HepG2 (cell line): Measurements from ENCODE around the gene STX1B. TPM values are rescaled to one million over a fixed set of nuclear protein-coding genes. Genes with fewer than 3 reads are reported as not detected.

Source experiments
- ARNTL ChIP-seq: sonication (generic); formaldehyde crosslinking; IDR thresholded peaks from 2 replicates; pipeline ENCODE4 v1.4.0; 2020; ENCODE audit warnings: mild to moderate bottlenecking, missing genetic modification reagents
- ETV5 ChIP-seq: IDR thresholded peaks from 2 replicates; pipeline ENCODE4 v1.6.1; 2018; ENCODE audit warnings: missing biosample characterization, missing genetic modification reagents, inconsistent platforms, borderline replicate concordance
- KDM3A ChIP-seq: IDR thresholded peaks from 2 replicates; pipeline ENCODE4 v1.6.1; 2018; ENCODE audit warnings: low read depth, missing compliant biosample characterization
- RBM22 ChIP-seq: fragments of 200-400 bp; formaldehyde crosslinking; optimal IDR thresholded peaks from 2 replicates; pipeline ENCODE3; 2017; ENCODE audit warnings: mild to moderate bottlenecking, low read length, moderate library complexity
- SMARCE1 ChIP-seq: fragments of 450-650 bp; IDR thresholded peaks from 2 replicates; pipeline ENCODE4 v1.6.1; 2017; ENCODE audit warnings: borderline replicate concordance
- TOPORS ChIP-seq: sonication (generic); formaldehyde crosslinking; IDR thresholded peaks from 2 replicates; pipeline ENCODE4 v1.8.0; 2023; ENCODE audit warnings: mild to moderate bottlenecking, missing genetic modification reagents
- TRAFD1 ChIP-seq: sonication (generic); formaldehyde crosslinking; IDR thresholded peaks from 2 replicates; pipeline ENCODE4 v1.5.1; 2020; ENCODE audit warnings: missing genetic modification reagents, mild to moderate bottlenecking, borderline replicate concordance
- ZBTB33 ChIP-seq: sonication (generic); formaldehyde crosslinking; IDR thresholded peaks from 2 replicates; pipeline ENCODE4 v1.4.0; 2020; ENCODE audit warnings: missing genetic modification reagents
- ZBTB7A ChIP-seq: sonication (generic); formaldehyde crosslinking; IDR thresholded peaks from 2 replicates; pipeline ENCODE4 v1.8.0; 2022; ENCODE audit warnings: mild to moderate bottlenecking, missing genetic modification reagents
- ZC3H13 ChIP-seq: sonication (generic); formaldehyde crosslinking; IDR thresholded peaks from 2 replicates; pipeline ENCODE4 v1.8.1; 2023; ENCODE audit warnings: mild to moderate bottlenecking, missing genetic modification reagents, moderate library complexity
- ZNF337 ChIP-seq: sonication (generic); formaldehyde crosslinking; IDR thresholded peaks from 2 replicates; pipeline ENCODE4 v1.5.1; 2020; ENCODE audit warnings: missing genetic modification reagents, low read depth, mild to moderate bottlenecking, borderline replicate concordance
- ZNF609 ChIP-seq: sonication (generic); formaldehyde crosslinking; IDR thresholded peaks from 2 replicates; pipeline ENCODE4 v1.4.0; 2020; ENCODE audit warnings: mild to moderate bottlenecking, missing genetic modification reagents, borderline replicate concordance
- ZNF780A ChIP-seq: sonication (generic); formaldehyde crosslinking; IDR thresholded peaks from 2 replicates; pipeline ENCODE4 v1.8.0; 2022; ENCODE audit warnings: mild to moderate bottlenecking, missing genetic modification reagents, moderate library complexity
- polyA plus RNA-seq, 8 experiments: library from polyadenylated mRNA; depleted of rRNA in 3 of 8; stranded (reverse) in 7 of 8; unstranded in 1 of 8; fragments of >200 nt; fragmentation: Illumina TruSeq in 4 of 8; extraction: Trizol in 4 of 8; gene quantifications; 2 replicates each; pipeline versions ENCODE4 v1.2.1 to v1.2.3, GENCODE V29; 2011 to 2016; ENCODE audit warnings: low read depth in 4 of 8, missing spikeins in 1 of 8, mixed read lengths in 1 of 8; ENCODE audit not compliant: insufficient read depth in 1 of 8
- total RNA-seq, 5 experiments: library from RNA; depleted of rRNA; stranded (reverse); fragments of >200 nt; fragmentation: Illumina TruSeq; extraction: Trizol; gene quantifications; 2 replicates each; pipeline ENCODE4 v1.2.3, GENCODE V29; 2016; ENCODE audit warnings: low read depth in 1 of 5
- TF ChIP-seq, protein P1 (sequence below): sonication (generic); formaldehyde crosslinking; IDR thresholded peaks from 2 replicates; pipeline ENCODE4 v1.9.0; 2021; ENCODE audit warnings: missing genetic modification reagents, mild to moderate bottlenecking, borderline replicate concordance
- TF ChIP-seq, protein P2 (sequence below): sonication (generic); formaldehyde crosslinking; IDR thresholded peaks from 2 replicates; pipeline ENCODE4 v1.9.0; 2021; ENCODE audit warnings: missing genetic modification reagents, borderline replicate concordance

The STX1B gene
- total and polyA plus RNA-seq, 2 of the 13 experiments (the other 11 are each of a cell fraction or from before 2014, with no cell fraction given): 2.1 to 3.0 TPM

DNA sequence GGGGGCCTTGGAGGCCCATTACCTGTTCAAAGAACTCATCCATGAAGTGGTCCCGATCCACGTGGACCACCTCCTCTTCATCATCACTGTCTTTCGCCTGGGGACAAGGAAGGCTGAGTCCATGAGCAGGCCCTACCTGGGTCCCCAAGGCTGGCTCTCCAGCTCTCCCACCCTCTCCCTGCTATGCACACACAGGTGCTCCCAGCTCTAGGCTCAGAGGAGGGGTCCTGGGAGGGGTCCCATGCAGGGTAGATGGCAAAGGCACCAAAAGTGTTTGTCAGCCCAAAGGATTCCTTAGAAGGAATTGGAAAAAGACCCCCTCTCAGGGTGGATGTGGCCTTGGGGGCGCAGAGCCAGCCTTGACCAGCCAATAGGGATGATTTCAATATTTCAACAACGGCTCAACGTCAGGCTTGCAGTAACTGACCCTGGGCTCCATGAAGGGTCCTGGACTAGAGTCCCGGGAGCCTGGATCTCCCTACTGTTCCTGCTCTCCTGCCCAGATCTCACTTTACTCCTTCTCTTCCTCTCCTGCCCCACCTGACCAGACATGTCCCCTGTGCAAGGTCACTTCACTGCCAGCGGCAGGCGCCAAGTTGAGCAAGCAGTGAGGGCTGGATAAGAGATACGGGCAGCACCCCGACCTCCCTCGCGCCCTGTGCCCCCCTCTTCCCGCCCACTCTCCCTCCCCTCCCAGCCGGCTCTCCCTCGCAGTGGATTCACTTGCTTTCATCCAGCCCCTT lies 8.8 kb downstream of the STX1B start (continued):
- TF ChIP-seq ZBTB7A (CRISPR knock-in tag): no peak
- no peak for TF ChIP-seq RBM22
- TF ChIP-seq ZNF609 (CRISPR knock-in tag): 0 out of 2 replicates have a peak, but pooled peaks have one; percentile 39
- no peak for TF ChIP-seq ETV5 (CRISPR knock-in tag)
- no peak for TF ChIP-seq KDM3A (CRISPR knock-in tag)
- no peak for TF ChIP-seq ZC3H13 (CRISPR knock-in tag)
- no peak for TF ChIP-seq TOPORS
- TF ChIP-seq ZNF337 (CRISPR knock-in tag): 0 out of 2 replicates have a peak, but pooled peaks have one; percentile 10
- TF ChIP-seq, protein P1, sequence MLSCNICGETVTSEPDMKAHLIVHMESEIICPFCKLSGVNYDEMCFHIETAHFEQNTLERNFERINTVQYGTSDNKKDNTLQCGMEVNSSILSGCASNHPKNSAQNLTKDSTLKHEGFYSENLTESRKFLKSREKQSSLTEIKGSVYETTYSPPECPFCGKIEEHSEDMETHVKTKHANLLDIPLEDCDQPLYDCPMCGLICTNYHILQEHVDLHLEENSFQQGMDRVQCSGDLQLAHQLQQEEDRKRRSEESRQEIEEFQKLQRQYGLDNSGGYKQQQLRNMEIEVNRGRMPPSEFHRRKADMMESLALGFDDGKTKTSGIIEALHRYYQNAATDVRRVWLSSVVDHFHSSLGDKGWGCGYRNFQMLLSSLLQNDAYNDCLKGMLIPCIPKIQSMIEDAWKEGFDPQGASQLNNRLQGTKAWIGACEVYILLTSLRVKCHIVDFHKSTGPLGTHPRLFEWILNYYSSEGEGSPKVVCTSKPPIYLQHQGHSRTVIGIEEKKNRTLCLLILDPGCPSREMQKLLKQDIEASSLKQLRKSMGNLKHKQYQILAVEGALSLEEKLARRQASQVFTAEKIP (CRISPR knock-in tag): no peak
- no peak for TF ChIP-seq ZBTB33 (CRISPR knock-in tag)
- TF ChIP-seq, protein P2, sequence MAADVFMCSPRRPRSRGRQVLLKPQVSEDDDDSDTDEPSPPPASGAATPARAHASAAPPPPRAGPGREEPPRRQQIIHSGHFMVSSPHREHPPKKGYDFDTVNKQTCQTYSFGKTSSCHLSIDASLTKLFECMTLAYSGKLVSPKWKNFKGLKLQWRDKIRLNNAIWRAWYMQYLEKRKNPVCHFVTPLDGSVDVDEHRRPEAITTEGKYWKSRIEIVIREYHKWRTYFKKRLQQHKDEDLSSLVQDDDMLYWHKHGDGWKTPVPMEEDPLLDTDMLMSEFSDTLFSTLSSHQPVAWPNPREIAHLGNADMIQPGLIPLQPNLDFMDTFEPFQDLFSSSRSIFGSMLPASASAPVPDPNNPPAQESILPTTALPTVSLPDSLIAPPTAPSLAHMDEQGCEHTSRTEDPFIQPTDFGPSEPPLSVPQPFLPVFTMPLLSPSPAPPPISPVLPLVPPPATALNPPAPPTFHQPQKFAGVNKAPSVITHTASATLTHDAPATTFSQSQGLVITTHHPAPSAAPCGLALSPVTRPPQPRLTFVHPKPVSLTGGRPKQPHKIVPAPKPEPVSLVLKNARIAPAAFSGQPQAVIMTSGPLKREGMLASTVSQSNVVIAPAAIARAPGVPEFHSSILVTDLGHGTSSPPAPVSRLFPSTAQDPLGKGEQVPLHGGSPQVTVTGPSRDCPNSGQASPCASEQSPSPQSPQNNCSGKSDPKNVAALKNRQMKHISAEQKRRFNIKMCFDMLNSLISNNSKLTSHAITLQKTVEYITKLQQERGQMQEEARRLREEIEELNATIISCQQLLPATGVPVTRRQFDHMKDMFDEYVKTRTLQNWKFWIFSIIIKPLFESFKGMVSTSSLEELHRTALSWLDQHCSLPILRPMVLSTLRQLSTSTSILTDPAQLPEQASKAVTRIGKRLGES: no peak
- TF ChIP-seq TRAFD1 (CRISPR knock-in tag): no peak
- TF ChIP-seq ZNF780A (CRISPR knock-in tag): no peak
- no peak for TF ChIP-seq ARNTL (CRISPR knock-in tag)
- no peak for TF ChIP-seq SMARCE1
